NAMALWA (cell line): ENCODE measurements around the gene UNC79.

Experiments
- DNase-seq: peaks from one replicate; pipeline ENCODE4 v3.0.0-alpha.2; 2015; ENCODE audit warnings: low spot score

Gene UNC79

GRCh38 chr14:93663317-93663716 lies 232.6 kb downstream of the UNC79 start:
- DNase-seq: no peak

GRCh38 chr14:93665169-93665568 lies 234.4 kb downstream of the UNC79 start:
- no peak for DNase-seq

GRCh38 chr14:93669632-93670031 lies 238.9 kb downstream of the UNC79 start:
- no peak for DNase-seq

GRCh38 chr14:93674343-93674742 lies 243.6 kb downstream of the UNC79 start:
- no peak for DNase-seq

GRCh38 chr14:93675651-93676050 lies 244.9 kb downstream of the UNC79 start:
- DNase-seq: no peak

- no peak for DNase-seq
Measured at GRCh38 chr14:93676416-93676958, 245.7 kb downstream of the UNC79 start.

GRCh38 chr14:93682459-93682858 lies 251.7 kb downstream of the UNC79 start:
- DNase-seq: no peak

- peak; percentile 82 for DNase-seq
Measured at GRCh38 chr14:93683226-93683625, 252.5 kb downstream of the UNC79 start.

GRCh38 chr14:93685121-93685895 lies 254.6 kb downstream of the UNC79 start:
- DNase-seq: no peak

GRCh38 chr14:93686268-93686667 lies 255.5 kb downstream of the UNC79 start:
- DNase-seq: no peak

GRCh38 chr14:93688239-93688666 lies 257.5 kb downstream of the UNC79 start:
- no peak for DNase-seq

GRCh38 chr14:93688820-93689219 lies 258.1 kb downstream of the UNC79 start:
- no peak for DNase-seq

- DNase-seq: no peak
Measured at GRCh38 chr14:93690146-93690545, 259.4 kb downstream of the UNC79 start.

GRCh38 chr14:93691042-93691780 lies 260.5 kb downstream of the UNC79 start:
- no peak for DNase-seq

- DNase-seq: no peak
Measured at GRCh38 chr14:93693914-93694313, 263.2 kb downstream of the UNC79 start.

GRCh38 chr14:93700928-93701327 lies 270.2 kb downstream of the UNC79 start:
- no peak for DNase-seq

- no peak for DNase-seq
Measured at GRCh38 chr14:93701562-93701961, 270.8 kb downstream of the UNC79 start.

GRCh38 chr14:93702946-93703345 lies 272.2 kb downstream of the UNC79 start:
- no peak for DNase-seq

GRCh38 chr14:93703941-93704340 lies 273.2 kb downstream of the UNC79 start:
- no peak for DNase-seq

GRCh38 chr14:93705513-93706156 lies 274.9 kb downstream of the UNC79 start:
- DNase-seq: no peak

- no peak for DNase-seq
Measured at GRCh38 chr14:93706360-93706955, 275.7 kb downstream of the UNC79 start.

- no peak for DNase-seq
Measured at GRCh38 chr14:93707475-93707874, 276.7 kb downstream of the UNC79 start.
